Uterus (tissue), 4 donors: ENCODE results near the gene TNKS2. TPM values are rescaled to one million over a fixed set of nuclear protein-coding genes. Genes with fewer than 3 reads are reported as not detected.

Source experiments
- DNase-seq, 2 donors: peaks; one replicate each; pipeline ENCODE4 v3.0.0-alpha.2; 2019 to 2020
- H3K27ac ChIP-seq, 2 donors: fragments of 200-600 bp; sonication (generic); 1 replicate in 1 of 2; 2 replicates in 1 of 2; pipeline ENCODE4 v1.5.1; 2016 to 2018
- H3K27me3 ChIP-seq, 2 donors: fragments of 200-600 bp; sonication (generic); one replicate each; pipeline ENCODE4 v1.5.1; 2018 to 2019; ENCODE audit warnings: control low read depth in 1 of 2
- H3K36me3 ChIP-seq, 2 donors: fragments of 200-600 bp; sonication (generic); one replicate each; pipeline ENCODE4 v1.5.1; 2019; ENCODE audit warnings: control low read depth in 1 of 2
- H3K4me1 ChIP-seq, 2 donors: fragments of 200-600 bp; sonication (generic); one replicate each; pipeline ENCODE4 v1.5.1; 2018 to 2019; ENCODE audit warnings: control low read depth in 1 of 2
- H3K4me3 ChIP-seq, 2 donors: fragments of 200-600 bp; sonication (generic); 1 replicate in 1 of 2; 2 replicates in 1 of 2; pipeline ENCODE4 v1.5.1; 2018 to 2019; ENCODE audit warnings: mild to moderate bottlenecking in 1 of 2
- H3K9me3 ChIP-seq, 2 donors: fragments of 200-600 bp; sonication (generic); one replicate each; pipeline ENCODE4 v1.5.1; 2019; ENCODE audit warnings: control low read depth in 1 of 2
- CTCF ChIP-seq, 4 experiments: fragments of 200-600 bp in 2 of 4; fragments of 450-650 bp in 2 of 4; sonication (generic) in 2 of 4; IDR thresholded peaks; one replicate each; pipeline ENCODE4 v1.5.1; 2016 to 2019; ENCODE audit warnings: antibody characterized with exemption in 4 of 4, mild to moderate bottlenecking in 2 of 4, moderate library complexity in 1 of 4
- POLR2A ChIP-seq, 2 donors: fragments of 450-650 bp; IDR thresholded peaks; one replicate each; pipeline ENCODE4 v1.6.1; 2016; ENCODE audit warnings: antibody characterized with exemption in 2 of 2, mild to moderate bottlenecking in 1 of 2, moderate library complexity in 1 of 2
- intact Hi-C: fragments of 100-400 bp; cut with DNase I; formaldehyde crosslinking; loops from one replicate; pipeline ENCODE4 v1.15.1; 2023; ENCODE audit warnings: low total_unique reads
- total RNA-seq, 4 donors: library from RNA; depleted of rRNA in 3 of 4; stranded (reverse); fragments of >200 nt in 3 of 4; gene quantifications; one replicate each; pipeline versions ENCODE4 v1.1.0 to v1.2.4, GENCODE V29; 2014 to 2023
- donor health status: DM: yes; HTN: yes; CAD: no.

Gene TNKS2
- total RNA-seq, 4 donors from 2014 or later: 33.8 to 102 (median 51.9) TPM

- Histone ChIP-seq H3K4me3 (peak overlapping the region; percentile 46 to 91), H3K9me3 (no peaks in the 10 kb centered on the region), H3K36me3 (no peaks in the 10 kb centered on the region), H3K27me3 (no peaks in the 10 kb centered on the region), H3K27ac (peak overlapping the region; percentile 96 to 97), H3K4me1 (peaks cover 4 to 6% of the 10 kb centered on the region in 2 donors)
- DNase-seq: no peak
- no peak for TF ChIP-seq CTCF (IDR thresholded peaks at IDR 0.05)
- no peak for TF ChIP-seq POLR2A (IDR thresholded peaks at IDR 0.05)
- intact Hi-C loops: loop anchor here (5.0 kb wide), 1 partner anchor 157 kb away; no protein-coding TSS in a partner anchor
These were observed 704 bp downstream of the TNKS2 start for GRCh38 chr10:91798649-91799611.

GRCh38 chr10:91799612-91799975 lies 1.4 kb downstream of the TNKS2 start:
- TF ChIP-seq POLR2A (IDR thresholded peaks at IDR 0.05) (no peak), CTCF (IDR thresholded peaks at IDR 0.05) (no peak)
- Histone ChIP-seq H3K9me3 (no peaks in the 10 kb centered on the region), H3K27me3 (no peaks in the 10 kb centered on the region), H3K4me3 (peak overlapping the region; percentile 46 to 91), H3K4me1 (peaks cover 6 to 10% of the 10 kb centered on the region in 2 donors), H3K36me3 (no peaks in the 10 kb centered on the region), H3K27ac (peak overlapping the region; percentile 96 to 97)
- intact Hi-C loops: loop anchor here (5.0 kb wide), 1 partner anchor 157 kb away; no protein-coding TSS in a partner anchor
- DNase-seq: no peak

- H3K9me3 ChIP-seq: no peaks in the 10 kb centered on the region
- TF ChIP-seq POLR2A (IDR thresholded peaks at IDR 0.05) (no peak), CTCF (IDR thresholded peaks at IDR 0.05) (no peak)
- peaks cover 6 to 10% of the 10 kb centered on the region in 2 donors for H3K4me1 ChIP-seq
- H3K27me3 ChIP-seq: no peaks in the 10 kb centered on the region
- H3K27ac ChIP-seq: peak overlapping the region in 1 of 2 donors; percentile 96
- intact Hi-C loops: no loop called here
- no peak for DNase-seq
- no peaks in the 10 kb centered on the region for H3K36me3 ChIP-seq
- H3K4me3 ChIP-seq: peak overlapping the region in 1 of 2 donors; percentile 91
These were observed 2.0 kb downstream of the TNKS2 start for GRCh38 chr10:91800182-91800581.

- DNase-seq: no peak
- Histone ChIP-seq H3K9me3 (no peaks in the 10 kb centered on the region), H3K27ac (no peak overlapping the region), H3K27me3 (no peaks in the 10 kb centered on the region), H3K4me1 (peaks cover 6 to 10% of the 10 kb centered on the region in 2 donors), H3K4me3 (no peak overlapping the region), H3K36me3 (no peaks in the 10 kb centered on the region)
- TF ChIP-seq POLR2A (IDR thresholded peaks at IDR 0.05) (no peak), CTCF (IDR thresholded peaks at IDR 0.05) (no peak)
- intact Hi-C loops: no loop called here
These were observed 2.5 kb downstream of the TNKS2 start for GRCh38 chr10:91800756-91801155.
